GM12891 (cell line): ENCODE data around the gene INSR.

Experiments used
- PAX5 ChIP-seq: IDR thresholded peaks from 2 replicates; pipeline ENCODE4 v1.6.1; 2011; ENCODE audit warnings: low read length, moderate library complexity, mild to moderate bottlenecking; ENCODE audit not compliant: insufficient read depth, severe bottlenecking
- POLR2A ChIP-seq: IDR thresholded peaks from 2 replicates; pipeline ENCODE4 v1.6.1; 2011; ENCODE audit warnings: low read depth, low read length, control low read depth
- POLR2AphosphoS5 ChIP-seq: IDR thresholded peaks from 2 replicates; pipeline ENCODE4 v1.6.1; 2011; ENCODE audit warnings: low read depth, low read length, control low read depth
- SPI1 ChIP-seq: IDR thresholded peaks from 2 replicates; pipeline ENCODE4 v1.6.1; 2011; ENCODE audit warnings: low read depth, low read length, control low read depth
- TAF1 ChIP-seq: IDR thresholded peaks from 2 replicates; pipeline ENCODE4 v1.6.1; 2011; ENCODE audit warnings: low read depth, low read length, control low read depth

DNA sequence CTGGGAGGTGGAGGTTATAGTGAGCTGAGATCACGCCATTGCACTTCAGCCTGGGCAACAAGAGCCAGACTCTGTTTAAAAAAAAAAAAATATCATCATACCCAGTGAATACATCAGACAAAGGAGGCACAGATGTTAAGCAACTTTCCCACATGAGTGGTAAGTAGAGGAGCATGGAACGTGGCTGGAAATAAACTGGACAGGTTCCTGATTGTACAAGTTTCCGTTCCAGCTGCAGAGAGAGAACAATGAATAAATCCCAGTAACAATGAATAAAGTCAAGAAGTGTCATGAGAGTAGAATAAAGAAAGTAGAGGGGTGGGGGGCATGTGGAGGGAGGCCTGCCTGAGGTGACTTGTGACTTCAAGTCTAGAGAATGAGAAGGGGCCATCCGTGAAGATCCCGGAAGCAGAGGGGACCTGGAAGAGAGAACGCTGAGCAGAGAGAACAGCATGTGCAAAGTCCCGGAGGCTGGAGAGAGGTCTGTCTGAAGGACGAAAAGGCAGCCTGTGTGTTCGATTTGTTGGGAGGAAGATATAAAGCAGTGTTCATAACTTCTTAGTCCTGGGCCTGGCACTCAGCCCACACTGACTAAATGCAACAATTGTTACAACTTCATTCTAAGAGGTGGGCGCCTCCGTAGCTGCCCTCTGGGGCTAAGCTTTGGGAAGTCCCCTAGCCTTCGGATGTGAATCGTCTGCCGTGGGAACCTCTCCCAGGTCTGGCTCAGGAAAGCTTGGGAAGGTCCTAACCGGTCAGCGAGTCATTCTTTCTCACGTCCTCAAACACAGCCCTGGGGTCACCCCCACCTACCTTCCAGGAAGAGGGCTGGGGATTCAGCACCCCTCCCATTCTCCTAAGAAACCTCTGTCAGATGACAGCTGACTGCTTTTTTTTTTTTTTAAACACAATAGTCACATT, 39.2 kb upstream of the INSR start:
- TF ChIP-seq POLR2A (no peak), POLR2AphosphoS5 (no peak), TAF1 (no peak), PAX5 (no peak), SPI1 (no peak)
